ENCODE measurements around the gene DELE1.

DELE1 gene

DNA sequence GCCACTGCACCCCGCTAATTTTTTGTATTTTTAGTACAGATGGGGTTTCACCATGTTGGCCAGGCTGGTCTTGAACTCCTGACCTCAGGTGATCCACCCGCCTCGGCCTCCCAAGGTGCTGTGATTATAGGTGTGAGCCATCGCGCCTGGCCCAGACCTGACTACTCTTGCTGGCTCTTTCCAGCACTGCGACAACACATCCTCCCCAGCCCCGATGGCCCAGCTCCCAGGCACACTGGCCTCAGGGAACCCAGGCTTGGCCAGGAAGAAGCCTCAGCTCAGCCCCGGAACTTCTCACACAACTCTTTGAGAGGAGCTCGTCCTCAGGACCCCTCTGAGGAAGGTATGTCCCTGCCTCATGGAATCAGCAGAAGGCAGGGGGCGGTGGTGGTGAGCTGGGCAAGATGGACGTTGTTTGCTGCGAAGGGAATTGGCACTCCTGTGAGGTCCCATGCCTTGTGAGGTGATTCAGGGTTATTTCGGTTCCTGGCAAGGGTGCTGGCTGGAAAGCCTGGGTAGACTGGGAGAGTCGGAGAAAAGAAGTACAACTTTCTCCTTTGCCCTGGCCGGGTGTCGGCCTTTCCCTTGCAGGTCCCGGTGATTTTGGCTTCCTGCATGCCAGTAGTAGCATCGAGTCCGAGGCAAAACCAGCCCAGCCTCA, 5.9 kb downstream of the DELE1 start:
- DNase-seq: no peak

DNA sequence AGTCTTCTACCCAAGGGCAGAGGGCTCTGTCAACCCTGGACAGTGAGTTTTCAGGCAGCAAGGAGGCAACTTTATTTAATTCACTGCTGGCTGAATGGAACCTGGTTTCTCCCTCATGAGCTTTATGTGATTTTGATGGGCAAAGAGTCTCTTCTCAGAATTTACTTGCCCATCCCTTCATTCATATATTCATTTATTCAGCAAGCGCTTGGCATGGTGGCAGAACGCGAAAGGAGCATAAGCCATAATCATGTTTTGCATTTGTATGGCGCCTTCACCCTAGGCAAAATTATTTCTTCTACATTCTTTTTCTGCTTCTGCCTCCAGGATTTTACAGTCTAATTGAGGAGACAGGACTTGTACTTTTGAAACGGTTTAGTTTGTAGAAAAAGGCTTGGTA, 8.0 kb downstream of the DELE1 start:
- no peak for DNase-seq

DNA sequence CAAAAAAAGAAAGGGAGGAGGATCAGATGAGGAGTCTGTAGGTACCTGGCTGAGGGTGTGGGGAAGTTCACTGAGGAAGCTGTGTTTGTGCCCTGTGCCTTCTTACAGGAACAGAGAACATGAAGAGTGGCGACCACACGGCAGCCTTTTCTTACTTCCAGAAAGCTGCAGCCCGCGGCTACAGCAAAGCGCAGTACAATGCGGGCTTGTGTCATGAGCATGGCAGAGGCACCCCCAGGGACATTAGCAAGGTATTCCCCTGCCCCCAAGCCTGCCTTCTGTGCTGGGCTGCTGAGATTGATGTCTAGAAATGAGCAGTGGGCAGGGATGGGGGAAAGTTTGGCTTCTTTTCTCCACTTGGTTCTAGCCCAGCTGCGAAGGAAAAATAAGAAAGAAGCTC, 9.5 kb downstream of the DELE1 start:
- no peak for DNase-seq

DNA sequence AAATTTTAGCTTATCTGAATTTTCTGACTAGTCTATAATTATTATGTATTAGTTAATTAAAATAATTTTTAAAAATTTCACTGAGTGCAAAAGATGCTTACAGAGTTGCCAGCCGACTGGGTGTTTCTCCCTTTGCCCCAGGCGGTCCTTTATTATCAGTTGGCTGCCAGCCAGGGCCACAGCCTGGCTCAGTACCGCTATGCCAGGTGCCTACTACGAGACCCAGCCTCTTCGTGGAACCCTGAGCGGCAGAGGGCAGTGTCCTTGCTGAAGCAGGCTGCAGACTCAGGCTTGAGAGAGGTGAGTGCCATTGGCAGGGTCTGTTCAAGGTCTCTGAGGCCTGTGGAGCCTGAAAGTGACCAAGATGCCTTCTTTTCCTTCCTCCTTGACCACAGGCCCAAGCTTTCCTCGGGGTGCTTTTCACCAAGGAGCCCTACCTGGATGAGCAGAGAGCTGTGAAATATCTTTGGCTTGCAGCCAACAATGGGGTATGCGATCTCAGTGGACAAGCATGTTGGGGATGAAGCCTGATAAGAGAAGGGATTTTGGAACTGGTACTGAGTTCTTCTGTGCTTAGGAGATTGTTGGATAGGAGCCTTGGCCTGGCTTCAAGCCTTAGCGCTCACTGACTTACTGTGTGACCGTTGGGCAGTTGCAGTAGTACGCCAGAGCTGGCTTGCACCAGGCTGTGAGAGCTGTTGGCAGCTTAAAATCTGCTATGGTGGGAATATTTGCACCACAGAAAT, 10.6 kb downstream of the DELE1 start:
- DNase-seq: peak; percentile 37

DNA sequence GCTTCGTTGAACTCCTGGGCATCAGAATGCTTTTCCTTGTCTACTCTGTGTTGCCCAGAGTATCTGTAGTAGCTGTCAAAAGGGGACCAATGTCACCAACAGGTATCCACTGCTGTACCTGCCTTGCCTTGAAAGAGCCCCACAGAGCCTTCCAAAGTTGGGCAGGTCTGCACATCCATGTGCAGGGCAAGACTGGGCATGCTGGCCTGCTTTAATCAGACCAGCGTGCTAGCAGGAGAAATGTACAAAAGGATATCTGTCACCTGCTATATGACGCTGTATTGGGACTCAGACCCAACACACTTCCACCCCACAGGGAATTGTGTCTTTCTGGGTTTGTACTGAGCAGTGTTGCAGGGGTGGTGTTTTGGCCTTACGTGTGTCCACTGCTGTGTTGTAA, 11.9 kb downstream of the DELE1 start:
- no peak for DNase-seq

DNA sequence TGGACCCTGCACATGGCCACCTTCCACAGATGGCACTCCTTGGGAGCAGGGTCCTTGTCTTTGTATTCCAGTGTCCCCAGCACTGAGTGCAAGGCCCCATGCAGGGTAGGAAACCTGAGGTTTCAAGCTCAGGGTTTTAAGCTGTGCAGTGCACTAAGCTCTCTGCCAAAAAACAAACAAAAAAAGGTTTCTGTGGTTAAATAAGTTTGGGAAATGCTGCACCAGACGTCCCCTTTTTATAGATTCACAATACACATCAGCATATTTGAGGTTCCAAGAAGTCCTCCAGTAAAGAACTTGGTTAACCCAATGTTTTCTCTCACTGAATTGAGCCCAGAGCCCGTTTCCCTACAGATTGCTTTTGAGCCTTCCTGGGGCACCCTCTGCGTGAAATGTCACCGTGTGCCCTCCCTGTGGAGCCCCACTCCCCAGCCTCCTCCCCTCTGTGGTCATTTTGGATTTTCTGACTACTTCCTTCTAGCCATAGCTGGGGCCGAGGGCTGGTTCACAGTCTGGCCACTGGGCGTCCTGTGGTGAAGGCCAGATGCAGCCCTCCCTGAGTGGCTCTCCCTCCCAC, 17.1 kb downstream of the DELE1 start:
- no peak for DNase-seq

DNA sequence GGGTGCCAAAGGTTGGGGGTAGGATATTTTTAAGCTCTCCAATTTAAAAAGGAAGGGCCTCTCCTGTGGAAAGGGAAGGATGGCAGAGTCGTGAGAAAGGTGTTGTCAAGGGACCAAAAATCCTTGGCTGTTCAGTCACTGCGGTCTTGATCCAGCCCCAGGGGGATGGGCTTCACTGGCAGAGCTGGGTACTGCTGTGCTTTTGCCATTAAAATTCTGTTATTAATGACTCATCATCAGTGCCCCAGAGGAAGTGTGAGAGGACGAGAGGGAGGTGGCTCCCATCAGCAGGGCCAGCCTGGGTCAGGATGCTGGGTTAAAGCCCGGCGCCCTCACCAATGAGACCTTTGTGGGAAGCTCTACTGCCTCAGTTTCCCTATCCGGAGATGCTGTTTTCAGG, 17.6 kb downstream of the DELE1 start:
- no peak for DNase-seq

DNA sequence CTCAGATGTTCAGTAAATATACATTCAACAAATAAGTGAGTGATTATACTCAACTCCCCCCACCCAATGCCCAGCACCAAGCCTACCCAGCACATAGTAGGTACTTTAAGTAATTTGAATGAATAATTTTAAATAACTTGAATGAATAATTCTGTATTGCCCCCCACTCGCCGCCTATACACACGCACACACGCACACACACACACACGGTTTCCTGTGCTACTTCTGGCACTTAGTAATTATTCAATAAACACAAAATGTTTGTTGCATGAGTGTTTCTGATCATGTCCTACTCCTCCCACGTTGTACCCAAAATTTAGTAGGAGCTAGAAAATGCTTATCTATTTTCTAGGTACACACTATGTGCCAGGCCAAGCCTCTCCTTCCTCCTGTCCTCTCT, 18.1 kb downstream of the DELE1 start:
- no peak for DNase-seq

DNA sequence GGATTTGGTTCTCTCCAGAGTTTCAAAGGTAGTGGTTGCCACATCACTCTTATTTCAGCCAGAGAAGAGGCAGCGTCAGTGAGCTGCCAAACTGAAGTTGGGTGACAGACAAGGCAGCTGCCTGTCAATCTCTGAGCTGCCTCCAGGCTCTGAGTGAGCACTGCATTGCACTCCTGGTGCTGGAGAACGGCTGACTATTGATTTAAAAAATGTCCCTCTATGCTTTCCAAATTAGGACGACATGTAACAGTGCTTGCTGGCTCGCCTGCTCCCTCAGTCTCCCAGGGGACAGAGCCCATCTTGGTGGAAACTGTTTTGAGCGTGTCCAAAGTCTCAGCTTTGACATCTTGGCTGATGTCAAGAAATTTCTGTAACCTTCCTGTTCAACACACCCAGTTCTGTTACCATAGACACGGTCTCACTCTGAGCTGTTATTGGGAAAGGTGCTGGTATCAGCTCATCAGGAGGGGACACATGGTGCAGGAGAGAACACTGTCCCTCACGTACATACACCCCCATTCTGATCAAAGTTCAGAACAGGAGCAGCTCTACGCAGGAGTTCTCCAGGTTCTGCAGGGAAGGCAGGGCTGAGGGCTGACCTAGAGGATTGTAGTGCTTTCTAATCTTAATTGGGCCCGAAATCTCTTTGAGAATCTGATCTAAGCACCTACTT, 18.6 kb downstream of the DELE1 start:
- no peak for DNase-seq

DNA sequence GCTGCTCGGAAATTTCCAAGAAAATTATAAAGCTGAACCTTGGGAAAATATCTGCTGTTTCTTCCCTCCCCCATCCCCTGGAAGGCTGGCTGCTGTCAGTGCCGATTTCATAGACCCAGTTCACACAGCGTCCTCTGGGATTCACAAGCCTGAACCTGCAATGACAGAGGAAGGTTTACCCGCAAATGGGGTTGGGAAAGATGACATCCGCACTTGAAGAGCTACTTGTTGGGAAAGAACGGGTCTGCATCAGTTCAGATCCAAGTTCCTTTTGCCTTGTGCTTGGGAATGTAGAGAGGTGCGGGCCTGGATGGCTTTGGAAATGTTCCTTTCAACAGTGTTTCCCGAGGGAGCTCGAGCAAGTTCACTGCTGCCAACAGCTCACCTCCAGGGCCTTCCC, 20.4 kb downstream of the DELE1 start:
- no peak for DNase-seq

DNA sequence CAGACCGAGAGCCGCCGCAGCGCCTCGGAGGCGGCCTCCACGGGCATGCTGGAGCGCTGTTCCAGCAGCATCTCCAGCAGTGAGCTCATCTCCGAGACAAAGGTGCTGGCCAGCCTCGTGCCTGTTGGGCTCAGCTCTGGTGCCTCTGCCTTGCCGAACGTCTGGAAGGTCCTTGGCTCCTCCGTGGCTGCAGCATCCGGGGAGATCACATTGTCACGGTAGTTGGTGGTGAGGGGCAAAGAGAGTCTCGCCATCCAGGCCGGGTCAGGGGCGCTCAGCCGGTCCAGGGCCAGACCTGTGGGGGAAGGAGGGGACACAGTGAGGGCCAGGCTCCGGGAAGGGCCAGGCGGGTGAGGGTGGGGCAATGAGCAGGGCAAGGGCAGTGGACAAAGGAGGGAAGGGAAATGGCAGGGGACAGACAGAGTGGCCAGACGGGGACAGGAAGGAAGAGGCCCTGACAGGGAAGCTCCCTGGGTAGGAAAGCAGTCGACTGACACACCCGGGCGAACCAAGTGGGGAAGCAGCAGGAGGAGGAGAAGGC, 21.9 kb downstream of the DELE1 start:
- DNase-seq: no peak

DNA sequence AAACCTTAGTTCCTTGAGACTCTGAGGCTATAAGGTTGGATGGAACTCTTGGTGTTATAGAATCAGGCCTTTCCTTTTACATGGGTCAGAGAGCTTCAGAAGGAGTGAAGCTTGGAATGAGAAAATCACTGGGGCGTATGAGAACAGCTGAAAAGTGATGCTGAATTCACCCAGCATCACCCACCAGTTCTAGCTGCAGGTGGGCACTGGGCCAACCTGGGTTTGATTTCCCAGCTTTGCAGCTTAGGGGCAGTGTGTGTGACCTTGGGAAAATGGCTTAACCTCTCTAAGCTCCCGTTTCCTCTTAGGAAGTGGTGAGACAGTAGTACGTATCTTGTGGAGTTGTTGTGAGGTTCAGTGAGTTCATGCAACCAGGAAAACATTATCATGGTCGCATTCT, 23.6 kb downstream of the DELE1 start:
- no peak for DNase-seq

DNA sequence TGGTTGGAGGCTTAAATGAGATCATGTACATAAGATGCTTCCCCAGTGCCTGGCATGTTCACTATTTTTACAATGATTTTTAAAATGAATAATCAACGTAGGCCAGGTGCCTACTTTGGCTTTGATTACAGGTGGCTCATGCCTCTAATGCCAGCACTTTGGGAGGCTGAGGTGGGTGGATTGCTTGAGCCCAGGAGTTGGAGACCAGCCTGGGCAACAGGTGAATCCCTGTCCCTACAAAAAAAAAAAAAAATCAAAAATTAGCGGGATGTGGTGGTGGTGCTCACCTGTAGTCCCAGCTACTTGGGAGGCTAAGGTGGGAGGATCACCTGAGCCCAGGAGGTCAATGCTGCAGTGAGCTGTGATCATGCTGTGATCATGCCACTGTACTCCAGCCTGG, 25.1 kb downstream of the DELE1 start:
- no peak for DNase-seq

DNA sequence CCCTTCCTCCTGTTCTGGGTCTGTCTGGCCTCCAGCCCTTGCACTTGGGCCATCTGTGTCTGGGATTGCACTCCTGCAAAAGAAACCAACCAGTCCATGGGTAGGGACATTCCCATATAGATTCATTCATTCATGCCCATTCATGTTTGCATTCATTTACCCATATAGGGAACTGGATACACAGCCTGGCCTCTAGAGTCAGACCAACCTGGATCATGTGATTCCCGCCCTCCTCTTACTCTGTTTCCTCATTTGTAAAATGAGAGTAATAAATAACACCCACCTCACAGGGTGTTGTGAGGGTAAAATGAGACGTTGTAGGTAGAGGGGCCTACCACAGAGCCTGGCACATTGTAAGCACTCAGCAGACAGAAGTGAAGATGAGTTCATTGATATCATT, 25.8 kb downstream of the DELE1 start:
- DNase-seq: no peak

DNA sequence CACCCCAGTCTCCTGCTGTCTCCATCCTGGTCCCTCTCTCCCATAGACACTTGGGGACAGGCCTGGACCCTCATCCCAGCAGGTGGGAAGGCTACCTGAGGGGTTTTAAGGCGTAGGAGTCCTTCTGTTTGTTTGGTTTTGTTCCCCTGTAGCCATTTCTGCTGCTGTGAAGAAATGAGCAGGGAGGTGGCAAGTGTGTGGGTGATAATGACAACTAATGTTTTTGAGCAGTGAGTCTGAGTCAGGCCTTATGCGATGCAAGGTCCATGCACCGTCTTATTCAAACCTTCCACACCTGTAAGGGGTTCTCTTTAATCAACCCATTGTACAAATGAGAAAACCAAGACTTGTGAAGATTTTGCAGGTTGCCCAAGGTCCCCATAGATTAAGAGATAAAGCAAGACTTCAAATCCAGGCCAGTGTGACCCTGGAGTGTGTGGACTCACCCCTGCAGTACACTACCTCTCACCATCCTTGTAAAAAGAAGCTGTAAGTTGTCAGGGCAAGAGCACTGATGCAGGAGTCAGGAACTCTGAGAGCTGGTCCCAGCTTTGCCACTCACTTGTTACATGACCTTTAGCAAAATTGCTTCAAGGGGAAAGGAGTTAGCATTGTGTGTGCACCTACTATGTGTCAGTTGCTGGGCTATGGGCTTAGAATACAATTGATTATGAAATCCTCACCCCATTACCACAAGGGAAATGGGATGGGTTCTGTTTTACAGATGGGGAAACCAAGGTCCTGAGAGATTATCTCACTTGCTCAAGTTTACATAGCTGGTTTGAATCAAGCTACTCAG, 26.7 kb downstream of the DELE1 start:
- no peak for DNase-seq

DNA sequence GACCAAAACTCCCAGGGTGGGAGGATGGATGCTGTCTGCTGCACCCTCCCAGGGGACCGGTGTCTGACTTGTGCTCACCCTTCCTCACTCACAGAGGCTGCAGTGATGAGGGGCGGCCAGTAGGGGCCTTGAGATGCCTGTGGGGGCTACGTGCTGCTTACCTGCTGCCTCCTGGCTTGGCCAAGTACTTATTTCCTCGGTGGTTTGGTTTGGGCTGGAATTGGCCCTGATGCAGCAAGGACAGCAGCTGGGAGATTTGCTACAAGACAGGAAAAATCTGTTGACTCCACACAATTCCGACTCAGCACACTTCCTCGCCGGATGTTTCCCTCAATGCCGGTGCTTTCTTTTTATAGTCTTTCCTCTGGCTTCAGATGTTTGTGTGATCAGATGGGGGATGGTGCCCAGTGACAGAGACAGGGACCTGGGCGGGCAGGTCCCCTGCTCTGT, 27.7 kb downstream of the DELE1 start:
- DNase-seq: no peak

DNA sequence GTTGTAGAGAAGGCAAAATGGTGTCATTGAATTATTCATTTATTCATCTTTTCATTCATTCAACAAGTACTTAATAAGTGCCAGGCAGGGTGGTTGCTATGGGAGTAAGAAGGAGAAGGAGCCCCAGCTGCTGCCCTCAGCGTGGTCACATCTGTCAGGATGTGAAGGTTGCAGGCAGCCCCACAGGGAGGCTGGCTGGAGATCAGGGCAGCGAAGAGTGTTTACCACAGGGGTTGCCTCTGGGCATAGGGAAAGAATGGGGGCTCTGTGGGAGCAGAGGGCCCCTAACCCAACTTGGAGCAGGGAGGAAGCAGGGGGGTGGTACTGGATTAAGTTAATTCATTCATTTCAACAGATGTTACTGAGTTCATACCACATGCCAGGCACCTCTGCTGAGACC, 28.3 kb downstream of the DELE1 start:
- no peak for DNase-seq

DNA sequence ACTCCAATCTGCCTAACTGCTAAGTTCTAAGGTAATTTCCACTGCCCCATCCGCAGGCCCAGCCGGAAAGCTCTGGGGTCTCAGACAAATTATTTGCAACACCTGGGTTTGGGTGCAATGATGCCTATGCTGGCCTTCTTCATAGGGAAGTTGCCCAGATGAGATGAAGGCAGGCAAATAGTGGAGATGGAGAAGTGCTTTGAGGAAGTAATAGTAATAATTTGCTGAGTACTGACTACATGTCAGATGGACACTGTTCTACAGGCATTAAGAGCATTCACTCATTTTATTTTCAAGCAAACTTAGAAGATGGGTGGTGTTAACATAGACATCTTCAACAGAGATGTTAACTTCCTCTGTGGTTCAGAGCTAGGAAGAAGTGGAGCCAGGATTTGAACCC, 30.5 kb downstream of the DELE1 start:
- DNase-seq: no peak

DNA sequence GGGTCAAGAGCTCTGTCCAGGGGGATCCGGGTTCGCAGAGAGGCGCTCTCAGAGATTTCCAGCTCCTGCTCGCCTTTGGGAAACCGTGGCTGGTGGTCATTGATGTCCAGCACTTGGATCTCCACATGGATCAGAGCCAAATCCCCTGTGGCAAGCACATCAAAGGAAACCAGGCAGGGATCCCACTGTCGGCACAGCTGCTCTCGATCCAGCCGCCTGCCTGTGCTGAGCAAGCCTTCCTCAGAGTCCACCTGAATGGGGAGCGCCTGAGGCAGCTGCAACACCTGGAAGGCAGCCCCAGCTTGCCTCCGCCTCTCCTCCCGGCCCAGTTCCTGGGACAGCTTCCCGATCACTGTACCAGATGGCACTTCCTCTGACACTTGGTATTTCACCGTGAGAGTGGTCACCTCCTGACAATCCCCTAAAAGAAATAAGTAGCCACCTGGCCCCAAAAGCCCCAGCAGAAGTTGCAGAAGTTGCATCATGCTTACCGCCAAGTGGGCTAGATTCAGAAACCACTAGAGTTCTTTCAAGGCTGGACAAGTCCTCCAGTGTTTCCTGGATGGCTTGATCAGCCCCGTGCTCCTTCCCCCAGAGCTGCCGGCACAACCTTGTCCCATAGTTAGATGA, 33.8 kb downstream of the DELE1 start:
- DNase-seq: peak; percentile 36

DNA sequence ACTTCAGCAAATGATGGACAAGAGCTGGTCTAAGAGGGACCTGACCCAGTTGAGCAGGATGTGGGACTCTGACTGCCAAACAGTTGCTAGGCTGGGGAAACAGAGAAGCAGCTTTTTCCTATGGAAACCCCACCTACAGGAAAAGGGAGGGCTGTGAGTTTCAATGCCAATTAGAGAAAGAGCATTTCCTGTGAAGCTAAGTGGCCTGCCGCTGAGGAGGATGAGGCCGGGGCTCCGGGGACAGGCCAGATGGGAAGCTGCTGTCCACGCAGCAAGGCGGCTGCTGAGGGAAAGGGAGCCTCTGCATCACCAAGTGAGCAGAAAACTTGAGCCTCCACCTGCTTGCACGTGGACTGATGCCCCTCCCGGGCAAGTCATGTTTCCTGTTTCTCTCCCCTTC, 34.4 kb downstream of the DELE1 start, which contains the start of gene PCDH12:
PCDH12 (minus strand) TSS at position 90 of the 400 bp plus-strand sequence. CDS start 351 bp downstream, outside the sequence.
- peak; percentile 39 for DNase-seq

DNA sequence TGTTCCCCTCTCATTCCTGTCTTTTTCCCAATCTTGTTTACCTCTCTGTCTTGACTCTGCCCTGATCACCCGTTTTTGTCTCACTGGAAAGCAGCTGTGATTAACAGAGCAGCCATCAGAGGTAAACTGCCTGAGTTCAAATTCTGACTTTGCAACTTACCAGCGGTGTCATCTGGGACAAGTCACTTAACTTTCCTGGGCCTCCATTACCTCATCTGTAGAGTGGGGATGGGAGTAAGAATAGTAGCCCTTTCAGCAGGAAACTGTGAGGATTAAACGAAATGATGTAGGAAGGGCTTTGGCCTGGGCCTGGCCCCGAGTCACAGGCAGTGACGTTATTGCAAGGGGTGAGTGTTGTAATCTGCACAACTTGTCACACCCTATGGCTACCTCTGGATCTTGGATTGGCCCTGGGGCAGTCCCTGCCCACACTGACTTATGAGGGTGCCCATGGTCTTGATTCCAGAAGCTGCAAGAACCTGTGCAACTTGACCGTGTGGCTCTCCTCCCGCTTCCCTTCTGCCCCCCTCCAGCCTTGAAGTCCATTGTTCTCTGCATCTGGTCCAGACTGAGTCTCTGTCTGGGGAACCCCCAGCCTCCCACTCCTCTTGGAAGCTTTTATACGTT, 35.0 kb downstream of the DELE1 start:
- no peak for DNase-seq

DNA sequence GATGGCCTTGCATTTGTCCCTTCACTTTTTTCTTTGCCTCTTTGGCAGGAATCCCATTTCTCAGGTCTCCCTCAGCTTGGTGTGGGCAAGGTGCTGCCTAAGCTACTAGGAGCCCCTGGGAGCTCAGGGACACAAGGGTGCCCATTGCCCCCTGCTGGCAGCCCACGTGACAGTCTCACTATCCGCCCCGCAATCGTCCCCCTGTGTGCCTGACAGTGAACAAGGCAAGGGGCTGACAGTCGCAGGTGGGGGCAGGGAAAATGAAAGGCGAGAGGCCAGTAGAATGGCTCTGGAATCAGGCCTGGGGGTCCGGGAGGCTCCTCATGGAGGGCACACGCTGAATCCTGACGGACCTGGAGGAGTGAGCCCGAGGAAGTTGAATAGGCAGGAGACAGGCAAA, 36.3 kb downstream of the DELE1 start:
- DNase-seq: no peak

Data from NCI-H510A treated with DMSO at 0.1 percent for 48 hours (cell line).